ENCODE data around the gene F11R. TPM values are rescaled to one million over a fixed set of nuclear protein-coding genes. Genes with fewer than 3 reads are reported as not detected.

F11R gene
- total and polyA plus RNA-seq, 2 experiments from 2014 or later, result 0.53 to 0.76 TPM

DNA sequence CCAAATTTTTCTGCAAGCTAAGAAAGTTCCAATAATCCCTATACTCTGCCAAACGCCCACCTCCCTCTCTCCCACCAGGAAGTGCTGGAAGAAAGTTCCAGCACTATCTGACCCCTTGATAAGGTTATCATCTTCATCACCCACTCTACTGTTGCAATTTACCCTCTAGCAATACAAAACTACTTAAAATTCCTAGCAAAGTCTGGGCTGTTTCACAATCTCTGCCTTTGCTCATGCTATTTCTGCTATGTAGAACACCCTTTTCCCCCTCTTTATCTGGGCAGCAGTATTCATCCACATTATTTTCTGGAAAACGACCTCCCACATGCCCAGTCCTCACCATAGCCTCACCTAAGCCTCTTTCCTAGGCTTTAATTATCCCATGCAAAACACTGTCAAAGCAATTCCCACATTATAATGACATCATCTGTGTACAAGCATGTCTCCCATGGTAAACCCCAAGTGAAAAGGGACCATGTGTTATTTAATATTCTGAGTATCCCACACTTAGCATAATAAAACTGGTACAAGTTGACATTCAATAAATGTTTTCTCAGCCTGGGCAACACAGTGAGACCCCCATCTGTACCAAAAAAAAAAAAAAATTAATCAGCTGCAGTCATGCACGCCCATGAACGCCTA is 12.0 kb downstream of the F11R start:
- H3K9me3 ChIP-seq (ENCODE audit: low read depth), result no peaks in the 10 kb centered on the region
- H3K4me3 ChIP-seq, result no peak overlapping the region
- WGBS, 2 experiments (ENCODE audit: low coverage in 1 of 2, low lambda C conversion rate in 2 of 2, missing lambda C conversion rate in 2 of 2), result 49 to 56% methylated on average over 4 of the region's 4 CpGs
- no peaks in the 10 kb centered on the region for H3K36me3 ChIP-seq (ENCODE audit: low read depth)
- no peak overlapping the region for H3K4me2 ChIP-seq (ENCODE audit: unreplicated experiment)
- no peak overlapping the region for H3K9ac ChIP-seq
- peak; percentile 50 for DNase-seq
- TF ChIP-seq EZH2phosphoT487 (IDR thresholded peaks at IDR 0.05; ENCODE audit: insufficient read depth, low read depth) (no peak), EZH2 (IDR thresholded peaks at IDR 0.05; ENCODE audit: insufficient read depth, poor library complexity, severe bottlenecking) (no peak)
- in situ Hi-C loops (cut with MboI), result no loop called here
- H3K79me2 ChIP-seq (ENCODE audit: insufficient read depth), result no peaks in the 10 kb centered on the region
- H3K27ac ChIP-seq, result no peak overlapping the region
- H3K4me1 ChIP-seq (ENCODE audit: insufficient read depth), result peaks cover 22% of the 10 kb centered on the region
- H3K9me2 ChIP-seq (ENCODE audit: insufficient read depth), result no peaks in the 10 kb centered on the region
- no peaks in the 10 kb centered on the region for H3K27me3 ChIP-seq (replicated peaks; ENCODE audit: insufficient read depth)
- no peaks in the 10 kb centered on the region for H4K20me1 ChIP-seq (ENCODE audit: insufficient read depth)
- H2AFZ ChIP-seq, result no peak overlapping the region
- no peaks in the 10 kb centered on the region for H3F3A ChIP-seq (ENCODE audit: insufficient read depth)

DNA sequence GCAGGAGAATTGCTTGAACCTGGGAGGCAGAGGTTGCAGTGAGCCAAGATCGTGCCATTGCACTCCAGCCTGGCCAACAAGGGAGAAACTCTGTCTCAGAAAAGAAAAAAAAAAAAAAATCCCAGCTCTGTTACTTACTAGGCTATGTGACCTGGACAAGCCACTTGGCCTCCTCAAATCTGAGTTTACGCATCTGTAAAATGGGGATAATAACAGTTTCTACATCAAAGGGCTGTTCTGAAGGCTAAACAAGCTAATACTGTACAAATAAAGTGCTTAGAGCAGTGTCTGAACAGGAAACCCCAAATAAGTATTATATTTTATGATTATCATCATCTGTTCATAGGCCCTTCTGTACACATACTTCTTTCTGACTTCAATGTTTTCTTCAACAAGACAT is 13.6 kb downstream of the F11R start:
- no peaks in the 10 kb centered on the region for H4K20me1 ChIP-seq (ENCODE audit: insufficient read depth)

DNA sequence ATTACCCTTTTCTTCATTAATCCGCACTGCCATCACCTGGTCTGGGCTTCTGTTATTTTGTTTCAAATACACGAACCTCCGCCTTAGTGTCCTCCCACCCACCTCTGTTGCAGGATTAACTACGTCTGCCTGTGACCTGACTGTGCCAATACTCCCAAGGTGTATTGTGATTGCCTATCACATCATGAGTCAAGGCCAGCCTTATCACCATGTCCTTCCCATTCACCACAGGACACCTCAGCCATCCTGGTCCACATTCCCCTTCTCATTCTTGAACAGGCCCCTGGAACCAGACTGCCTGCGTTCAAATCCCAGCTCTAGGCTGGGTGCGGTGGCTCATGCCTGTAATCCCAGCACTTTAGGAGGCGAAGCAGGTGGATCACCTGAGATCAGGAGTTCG is 14.4 kb downstream of the F11R start:
- Histone ChIP-seq H3K9me3 (ENCODE audit: low read depth) (no peaks in the 10 kb centered on the region), H3K27me3 (replicated peaks; ENCODE audit: insufficient read depth) (no peaks in the 10 kb centered on the region), H3K79me2 (ENCODE audit: insufficient read depth) (no peaks in the 10 kb centered on the region), H4K20me1 (ENCODE audit: insufficient read depth) (no peaks in the 10 kb centered on the region), H3K4me2 (ENCODE audit: unreplicated experiment) (no peak overlapping the region), H3K27ac (no peak overlapping the region), H3K9ac (no peak overlapping the region), H3K9me2 (ENCODE audit: insufficient read depth) (no peaks in the 10 kb centered on the region), H3K36me3 (ENCODE audit: low read depth) (no peaks in the 10 kb centered on the region), H3K4me1 (ENCODE audit: insufficient read depth) (peaks cover 9% of the 10 kb centered on the region; the same call in 1 of the 2 replicates), H2AFZ (no peak overlapping the region), H3F3A (ENCODE audit: insufficient read depth) (no peaks in the 10 kb centered on the region), H3K4me3 (no peak overlapping the region)
- no peak for TF ChIP-seq EZH2phosphoT487 (IDR thresholded peaks at IDR 0.05; ENCODE audit: insufficient read depth, low read depth)
- TF ChIP-seq EZH2 (IDR thresholded peaks at IDR 0.05; ENCODE audit: insufficient read depth, poor library complexity, severe bottlenecking), result no peak
- WGBS, 2 experiments (ENCODE audit: low coverage in 1 of 2, low lambda C conversion rate in 2 of 2, missing lambda C conversion rate in 2 of 2), result 79 to 85% methylated on average over 8 of the region's 8 CpGs
- DNase-seq, result no peak
- in situ Hi-C loops (cut with MboI), result no loop called here

More for the DNA sequence above, 13.6 kb downstream of the F11R start:
- Histone ChIP-seq H3K36me3 (ENCODE audit: low read depth) (no peaks in the 10 kb centered on the region), H3K9me3 (ENCODE audit: low read depth) (no peaks in the 10 kb centered on the region), H3K4me2 (ENCODE audit: unreplicated experiment) (no peak overlapping the region), H2AFZ (no peak overlapping the region), H3K9me2 (ENCODE audit: insufficient read depth) (no peaks in the 10 kb centered on the region), H3K27me3 (replicated peaks; ENCODE audit: insufficient read depth) (no peaks in the 10 kb centered on the region), H3F3A (ENCODE audit: insufficient read depth) (no peaks in the 10 kb centered on the region), H3K27ac (no peak overlapping the region), H3K9ac (no peak overlapping the region), H3K79me2 (ENCODE audit: insufficient read depth) (no peaks in the 10 kb centered on the region), H3K4me1 (ENCODE audit: insufficient read depth) (peaks cover 9% of the 10 kb centered on the region; the same call in 1 of the 2 replicates), H3K4me3 (no peak overlapping the region)
- TF ChIP-seq EZH2phosphoT487 (IDR thresholded peaks at IDR 0.05; ENCODE audit: insufficient read depth, low read depth), result no peak
- no peak for TF ChIP-seq EZH2 (IDR thresholded peaks at IDR 0.05; ENCODE audit: insufficient read depth, poor library complexity, severe bottlenecking)
- in situ Hi-C loops (cut with MboI), result no loop called here
- WGBS, 2 experiments (ENCODE audit: low coverage in 1 of 2, low lambda C conversion rate in 2 of 2, missing lambda C conversion rate in 2 of 2), result 64 to 75% methylated on average over 2 of the region's 2 CpGs
- DNase-seq, result no peak

DNA sequence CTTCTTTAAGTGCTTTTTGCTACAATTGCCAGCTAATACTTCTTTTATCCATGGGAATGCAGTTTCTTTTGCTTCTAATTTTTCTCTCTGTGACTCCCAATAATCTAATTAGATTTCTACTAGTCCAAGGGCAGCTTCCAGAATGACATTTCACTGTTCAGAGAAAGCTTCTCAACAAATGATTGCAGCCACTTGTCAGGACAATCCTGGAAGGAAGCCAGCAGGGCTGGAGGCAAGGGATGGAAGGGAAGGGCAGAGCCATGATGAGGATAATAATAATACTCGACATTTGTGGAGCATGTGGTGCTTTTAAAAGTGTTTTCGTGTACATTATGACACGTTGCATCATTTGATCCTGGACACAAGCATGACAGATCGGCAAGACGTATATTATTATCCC is 19.4 kb downstream of the F11R start:
- H3K36me3 ChIP-seq (ENCODE audit: low read depth), result no peaks in the 10 kb centered on the region
- H2AFZ ChIP-seq, result no peak overlapping the region
- in situ Hi-C loops (cut with MboI), result no loop called here
- no peak for TF ChIP-seq EZH2 (IDR thresholded peaks at IDR 0.05; ENCODE audit: insufficient read depth, poor library complexity, severe bottlenecking)
- no peak for TF ChIP-seq EZH2phosphoT487 (IDR thresholded peaks at IDR 0.05; ENCODE audit: insufficient read depth, low read depth)
- no peak overlapping the region for H3K4me2 ChIP-seq (ENCODE audit: unreplicated experiment)
- H3K4me1 ChIP-seq (ENCODE audit: insufficient read depth), result no peaks in the 10 kb centered on the region
- no peak overlapping the region for H3K9ac ChIP-seq
- no peak overlapping the region for H3K4me3 ChIP-seq
- 9 to 18% methylated on average over 5 of the region's 5 CpGs for WGBS, 2 experiments (ENCODE audit: low coverage in 1 of 2, low lambda C conversion rate in 2 of 2, missing lambda C conversion rate in 2 of 2)
- H3K9me3 ChIP-seq (ENCODE audit: low read depth), result no peaks in the 10 kb centered on the region
- peaks cover 6% of the 10 kb centered on the region; the same call in 1 of the 2 replicates for H3F3A ChIP-seq (ENCODE audit: insufficient read depth)
- no peak overlapping the region for H3K27ac ChIP-seq
- H4K20me1 ChIP-seq (ENCODE audit: insufficient read depth), result no peaks in the 10 kb centered on the region
- H3K27me3 ChIP-seq (replicated peaks; ENCODE audit: insufficient read depth), result no peaks in the 10 kb centered on the region
- no peaks in the 10 kb centered on the region for H3K79me2 ChIP-seq (ENCODE audit: insufficient read depth)
- H3K9me2 ChIP-seq (ENCODE audit: insufficient read depth), result no peaks in the 10 kb centered on the region
- DNase-seq, result peak; percentile 23
